NT2/D1 (cell line): ENCODE results near the gene SENP2.

Experiments
- SUZ12 ChIP-seq: IDR thresholded peaks from 2 replicates; pipeline ENCODE4 v1.6.1; 2011; ENCODE audit not compliant: insufficient read length, insufficient read depth; ENCODE audit errors: extremely low read depth
- YY1 ChIP-seq: IDR thresholded peaks from 2 replicates; pipeline ENCODE4 v1.6.1; 2011; ENCODE audit not compliant: insufficient read length, insufficient read depth
- ZNF274 ChIP-seq: IDR thresholded peaks from 2 replicates; pipeline ENCODE4 v1.6.1; 2011; ENCODE audit warnings: mild to moderate bottlenecking, low read depth, low read length

- TF ChIP-seq ZNF274: no peak
- TF ChIP-seq YY1: no peak
- TF ChIP-seq SUZ12: no peak
These were observed 3.2 kb upstream of the SENP2 start for GRCh38 chr3:185582871-185583270.
